ENCODE data around the gene UGT1A10.

Gene UGT1A10

GRCh38 chr2:233764264-233764663, 128.0 kb downstream of the UGT1A10 start:
- Histone ChIP-seq H3K9me3 (ENCODE audit: control insufficient read depth in 1 of 2, low read length in 2 of 2) (no peaks in the 10 kb centered on the region), H3K27me3 (ENCODE audit: low read depth, low read length) (no peaks in the 10 kb centered on the region), H3K27ac (ENCODE audit: low read length) (no peak overlapping the region), H3K4me3 (ENCODE audit: low read depth in 1 of 2, low read length in 2 of 2) (no peak overlapping the region), H3K36me3 (ENCODE audit: control insufficient read depth in 1 of 2, insufficient read depth in 2 of 2, low read length in 2 of 2) (no peaks in the 10 kb centered on the region), H3K4me1 (ENCODE audit: control insufficient read depth in 1 of 2, insufficient read depth in 2 of 2, low read length in 2 of 2) (peaks cover 0 to 3% of the 10 kb centered on the region in 2 donors)

DNA sequence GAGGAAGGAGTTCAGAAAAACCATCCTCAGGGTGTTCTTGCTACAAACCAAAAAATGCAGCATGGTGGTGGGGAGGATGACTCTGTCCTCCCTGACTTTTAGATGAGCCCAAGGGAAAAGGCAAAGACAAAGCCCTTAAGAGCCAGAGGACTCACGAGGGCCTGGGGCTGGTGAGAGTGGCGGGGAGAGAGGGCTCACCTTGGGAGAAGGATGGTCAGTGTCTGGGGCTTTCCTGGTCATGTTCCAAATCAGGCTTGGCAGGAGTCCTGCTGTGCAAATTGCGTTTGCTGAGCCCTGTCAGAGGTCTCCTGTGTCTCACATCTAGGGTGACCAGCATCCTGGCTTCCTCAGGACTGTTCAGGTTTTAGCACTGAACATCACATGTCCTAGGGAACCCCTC, 128.5 kb downstream of the UGT1A10 start:
- H3K27ac ChIP-seq (ENCODE audit: low read length) = no peak overlapping the region
- no peak overlapping the region for H3K4me3 ChIP-seq (ENCODE audit: low read depth in 1 of 2, low read length in 2 of 2)
- no peaks in the 10 kb centered on the region for H3K27me3 ChIP-seq (ENCODE audit: low read depth, low read length)

GRCh38 chr2:233766416-233766815, 130.2 kb downstream of the UGT1A10 start:
- Histone ChIP-seq H3K27ac (ENCODE audit: low read length) (no peak overlapping the region), H3K9me3 (ENCODE audit: control insufficient read depth in 1 of 2, low read length in 2 of 2) (no peaks in the 10 kb centered on the region), H3K4me3 (ENCODE audit: low read depth in 1 of 2, low read length in 2 of 2) (no peak overlapping the region), H3K4me1 (ENCODE audit: control insufficient read depth in 1 of 2, insufficient read depth in 2 of 2, low read length in 2 of 2) (no peaks in the 10 kb centered on the region), H3K27me3 (ENCODE audit: low read depth, low read length) (no peaks in the 10 kb centered on the region), H3K36me3 (ENCODE audit: control insufficient read depth in 1 of 2, insufficient read depth in 2 of 2, low read length in 2 of 2) (no peaks in the 10 kb centered on the region)

More for the DNA sequence above, 128.5 kb downstream of the UGT1A10 start:
- Histone ChIP-seq H3K4me1 (ENCODE audit: control insufficient read depth in 1 of 2, insufficient read depth in 2 of 2, low read length in 2 of 2) (peaks cover 0 to 3% of the 10 kb centered on the region in 2 donors), H3K9me3 (ENCODE audit: control insufficient read depth in 1 of 2, low read length in 2 of 2) (no peaks in the 10 kb centered on the region), H3K36me3 (ENCODE audit: control insufficient read depth in 1 of 2, insufficient read depth in 2 of 2, low read length in 2 of 2) (no peaks in the 10 kb centered on the region)

DNA sequence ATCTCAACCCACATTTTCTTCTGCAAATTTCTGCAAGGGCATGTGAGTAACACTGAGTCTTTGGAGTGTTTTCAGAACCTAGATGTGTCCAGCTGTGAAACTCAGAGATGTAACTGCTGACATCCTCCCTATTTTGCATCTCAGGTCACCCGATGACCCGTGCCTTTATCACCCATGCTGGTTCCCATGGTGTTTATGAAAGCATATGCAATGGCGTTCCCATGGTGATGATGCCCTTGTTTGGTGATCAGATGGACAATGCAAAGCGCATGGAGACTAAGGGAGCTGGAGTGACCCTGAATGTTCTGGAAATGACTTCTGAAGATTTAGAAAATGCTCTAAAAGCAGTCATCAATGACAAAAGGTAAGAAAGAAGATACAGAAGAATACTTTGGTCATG, 131.8 kb downstream of the UGT1A10 start:
- no peaks in the 10 kb centered on the region for H3K9me3 ChIP-seq (ENCODE audit: control insufficient read depth in 1 of 2, low read length in 2 of 2)
- no peak overlapping the region for H3K4me3 ChIP-seq (ENCODE audit: low read depth in 1 of 2, low read length in 2 of 2)
- H3K27ac ChIP-seq (ENCODE audit: low read length) = no peak overlapping the region
- no peaks in the 10 kb centered on the region for H3K4me1 ChIP-seq (ENCODE audit: control insufficient read depth in 1 of 2, insufficient read depth in 2 of 2, low read length in 2 of 2)
- no peaks in the 10 kb centered on the region for H3K36me3 ChIP-seq (ENCODE audit: control insufficient read depth in 1 of 2, insufficient read depth in 2 of 2, low read length in 2 of 2)
- no peaks in the 10 kb centered on the region for H3K27me3 ChIP-seq (ENCODE audit: low read depth, low read length)

- Histone ChIP-seq H3K9me3 (ENCODE audit: control insufficient read depth in 1 of 2, low read length in 2 of 2) (no peaks in the 10 kb centered on the region), H3K4me3 (ENCODE audit: low read depth in 1 of 2, low read length in 2 of 2) (no peak overlapping the region), H3K36me3 (ENCODE audit: control insufficient read depth in 1 of 2, insufficient read depth in 2 of 2, low read length in 2 of 2) (no peaks in the 10 kb centered on the region), H3K27ac (ENCODE audit: low read length) (no peak overlapping the region), H3K27me3 (ENCODE audit: low read depth, low read length) (no peaks in the 10 kb centered on the region), H3K4me1 (ENCODE audit: control insufficient read depth in 1 of 2, insufficient read depth in 2 of 2, low read length in 2 of 2) (no peaks in the 10 kb centered on the region)
These were observed 133.0 kb downstream of the UGT1A10 start for GRCh38 chr2:233769260-233769659.

DNA sequence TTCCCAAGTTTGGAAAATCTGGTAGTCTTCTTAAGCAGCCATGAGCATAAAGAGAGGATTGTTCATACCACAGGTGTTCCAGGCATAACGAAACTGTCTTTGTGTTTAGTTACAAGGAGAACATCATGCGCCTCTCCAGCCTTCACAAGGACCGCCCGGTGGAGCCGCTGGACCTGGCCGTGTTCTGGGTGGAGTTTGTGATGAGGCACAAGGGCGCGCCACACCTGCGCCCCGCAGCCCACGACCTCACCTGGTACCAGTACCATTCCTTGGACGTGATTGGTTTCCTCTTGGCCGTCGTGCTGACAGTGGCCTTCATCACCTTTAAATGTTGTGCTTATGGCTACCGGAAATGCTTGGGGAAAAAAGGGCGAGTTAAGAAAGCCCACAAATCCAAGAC, 135.9 kb downstream of the UGT1A10 start:
- H3K4me1 ChIP-seq (ENCODE audit: control insufficient read depth in 1 of 2, insufficient read depth in 2 of 2, low read length in 2 of 2) = no peaks in the 10 kb centered on the region
- H3K27ac ChIP-seq (ENCODE audit: low read length) = no peak overlapping the region

DNA sequence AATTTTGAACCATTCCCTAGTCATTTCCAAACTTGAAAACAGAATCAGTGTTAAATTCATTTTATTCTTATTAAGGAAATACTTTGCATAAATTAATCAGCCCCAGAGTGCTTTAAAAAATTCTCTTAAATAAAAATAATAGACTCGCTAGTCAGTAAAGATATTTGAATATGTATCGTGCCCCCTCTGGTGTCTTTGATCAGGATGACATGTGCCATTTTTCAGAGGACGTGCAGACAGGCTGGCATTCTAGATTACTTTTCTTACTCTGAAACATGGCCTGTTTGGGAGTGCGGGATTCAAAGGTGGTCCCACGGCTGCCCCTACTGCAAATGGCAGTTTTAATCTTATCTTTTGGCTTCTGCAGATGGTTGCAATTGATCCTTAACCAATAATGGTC, 136.3 kb downstream of the UGT1A10 start:
- Histone ChIP-seq H3K27ac (ENCODE audit: low read length) (no peak overlapping the region), H3K4me1 (ENCODE audit: control insufficient read depth in 1 of 2, insufficient read depth in 2 of 2, low read length in 2 of 2) (no peaks in the 10 kb centered on the region), H3K4me3 (ENCODE audit: low read depth in 1 of 2, low read length in 2 of 2) (no peak overlapping the region), H3K9me3 (ENCODE audit: control insufficient read depth in 1 of 2, low read length in 2 of 2) (peaks cover 0 to 7% of the 10 kb centered on the region in 2 donors), H3K36me3 (ENCODE audit: control insufficient read depth in 1 of 2, insufficient read depth in 2 of 2, low read length in 2 of 2) (no peaks in the 10 kb centered on the region), H3K27me3 (ENCODE audit: low read depth, low read length) (no peaks in the 10 kb centered on the region)

More for the DNA sequence above, 135.9 kb downstream of the UGT1A10 start:
- Histone ChIP-seq H3K36me3 (ENCODE audit: control insufficient read depth in 1 of 2, insufficient read depth in 2 of 2, low read length in 2 of 2) (no peaks in the 10 kb centered on the region), H3K27me3 (ENCODE audit: low read depth, low read length) (no peaks in the 10 kb centered on the region), H3K9me3 (ENCODE audit: control insufficient read depth in 1 of 2, low read length in 2 of 2) (peaks cover 0 to 5% of the 10 kb centered on the region in 2 donors), H3K4me3 (ENCODE audit: low read depth in 1 of 2, low read length in 2 of 2) (no peak overlapping the region)

DNA sequence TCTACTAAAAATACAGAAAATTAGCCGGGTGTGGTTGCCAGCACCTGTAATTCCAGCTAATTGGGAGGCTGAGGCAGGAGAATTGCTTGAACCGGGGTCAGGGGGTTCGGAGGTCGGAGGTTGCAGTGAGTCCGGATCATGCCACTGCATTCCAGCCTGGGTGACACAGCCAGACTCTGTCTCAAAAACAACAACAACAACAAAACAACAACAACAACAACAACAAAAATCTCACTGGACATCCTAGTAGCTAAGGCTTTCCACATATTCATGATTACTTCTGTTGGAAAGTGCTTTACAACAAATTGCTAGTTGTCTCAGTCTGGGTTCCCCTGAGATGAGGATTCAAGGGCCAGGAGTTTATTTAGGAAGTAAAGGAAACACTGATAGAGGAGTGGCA, 137.6 kb downstream of the UGT1A10 start:
- Histone ChIP-seq H3K4me3 (ENCODE audit: low read depth in 1 of 2, low read length in 2 of 2) (no peak overlapping the region), H3K27me3 (ENCODE audit: low read depth, low read length) (no peaks in the 10 kb centered on the region), H3K9me3 (ENCODE audit: control insufficient read depth in 1 of 2, low read length in 2 of 2) (peaks cover 0 to 7% of the 10 kb centered on the region in 2 donors), H3K27ac (ENCODE audit: low read length) (no peak overlapping the region), H3K36me3 (ENCODE audit: control insufficient read depth in 1 of 2, insufficient read depth in 2 of 2, low read length in 2 of 2) (no peaks in the 10 kb centered on the region), H3K4me1 (ENCODE audit: control insufficient read depth in 1 of 2, insufficient read depth in 2 of 2, low read length in 2 of 2) (no peaks in the 10 kb centered on the region)

DNA sequence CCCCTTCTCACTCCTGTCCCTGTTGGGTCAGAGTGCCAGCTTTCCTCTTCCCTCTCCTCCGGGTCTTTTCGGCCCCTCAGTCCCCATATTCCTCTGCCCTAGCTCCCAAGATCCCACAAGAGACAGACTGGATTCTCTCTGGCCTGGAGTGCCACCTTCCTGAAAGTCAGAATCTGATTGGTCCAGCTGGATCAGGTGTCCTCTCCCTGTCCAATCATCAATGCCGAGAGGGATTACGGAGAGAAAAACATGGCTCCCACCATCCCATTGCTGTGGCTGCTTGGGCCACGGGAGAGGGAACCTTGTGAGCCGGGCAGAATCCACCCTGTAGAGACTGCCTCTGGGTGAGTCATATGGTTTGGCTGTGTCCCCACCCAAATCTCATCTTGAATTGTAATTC, 139.2 kb downstream of the UGT1A10 start:
- Histone ChIP-seq H3K27me3 (ENCODE audit: low read depth, low read length) (no peaks in the 10 kb centered on the region), H3K27ac (ENCODE audit: low read length) (no peak overlapping the region), H3K9me3 (ENCODE audit: control insufficient read depth in 1 of 2, low read length in 2 of 2) (peaks cover 0 to 7% of the 10 kb centered on the region in 2 donors), H3K36me3 (ENCODE audit: control insufficient read depth in 1 of 2, insufficient read depth in 2 of 2, low read length in 2 of 2) (no peaks in the 10 kb centered on the region), H3K4me1 (ENCODE audit: control insufficient read depth in 1 of 2, insufficient read depth in 2 of 2, low read length in 2 of 2) (no peaks in the 10 kb centered on the region), H3K4me3 (ENCODE audit: low read depth in 1 of 2, low read length in 2 of 2) (no peak overlapping the region)

DNA sequence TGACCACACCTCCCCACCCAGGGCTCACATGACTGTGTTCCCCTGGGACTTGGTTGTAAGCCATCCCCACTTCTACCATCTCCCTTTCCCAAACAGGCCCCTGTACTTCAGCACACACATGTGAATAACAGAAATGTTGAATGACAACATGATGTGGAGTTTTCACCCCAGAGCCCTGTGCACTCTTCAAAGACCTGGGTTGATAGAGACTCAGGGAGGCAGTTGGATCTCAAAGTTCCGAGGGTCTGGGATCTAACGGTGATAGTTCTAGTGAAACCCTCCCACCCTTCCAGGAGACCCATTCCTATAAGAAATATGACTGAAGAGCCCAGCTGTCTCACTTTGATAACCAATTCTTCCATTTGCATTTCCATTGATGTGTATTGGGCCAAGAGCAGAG, 141.8 kb downstream of the UGT1A10 start, which contains the start of gene MROH2A:
MROH2A (plus strand) TSS at position 301 of the 400 bp plus-strand sequence. CDS start 1,029 bp downstream, outside the sequence.
- Histone ChIP-seq H3K4me3 (ENCODE audit: low read depth in 1 of 2, low read length in 2 of 2) (no peak within 1 kb of the TSS), H3K36me3 (ENCODE audit: control insufficient read depth in 1 of 2, insufficient read depth in 2 of 2, low read length in 2 of 2) (no peaks in the 10 kb centered on the region), H3K27ac (ENCODE audit: low read length) (no peak within 1 kb of the TSS), H3K27me3 (ENCODE audit: low read depth, low read length) (no peaks in the 10 kb centered on the region), H3K4me1 (ENCODE audit: control insufficient read depth in 1 of 2, insufficient read depth in 2 of 2, low read length in 2 of 2) (no peaks in the 10 kb centered on the region), H3K9me3 (ENCODE audit: control insufficient read depth in 1 of 2, low read length in 2 of 2) (peaks cover 0 to 7% of the 10 kb centered on the region in 2 donors)

DNA sequence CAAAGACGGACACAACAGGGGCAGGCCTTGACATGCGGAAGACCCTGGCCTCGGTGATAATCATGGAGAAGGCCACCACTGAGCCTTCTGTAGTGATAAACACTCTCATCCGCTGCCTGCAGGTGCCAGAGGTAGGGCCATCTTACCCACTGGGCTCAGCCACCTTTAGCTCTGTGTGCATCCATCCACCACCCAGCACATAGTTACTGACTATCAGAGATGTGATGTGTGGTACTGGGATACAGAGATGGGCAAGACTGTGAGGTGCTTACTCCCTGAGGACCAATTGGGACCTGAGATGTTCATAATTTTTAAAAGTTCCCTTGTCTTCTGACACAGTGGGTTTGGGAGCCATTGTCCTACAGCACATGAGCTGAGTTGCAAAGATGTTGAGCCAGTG, 143.5 kb downstream of the UGT1A10 start:
- Histone ChIP-seq H3K9me3 (ENCODE audit: control insufficient read depth in 1 of 2, low read length in 2 of 2) (peaks cover 0 to 7% of the 10 kb centered on the region in 2 donors), H3K4me3 (ENCODE audit: low read depth in 1 of 2, low read length in 2 of 2) (no peak overlapping the region), H3K36me3 (ENCODE audit: control insufficient read depth in 1 of 2, insufficient read depth in 2 of 2, low read length in 2 of 2) (no peaks in the 10 kb centered on the region), H3K27me3 (ENCODE audit: low read depth, low read length) (no peaks in the 10 kb centered on the region), H3K27ac (ENCODE audit: low read length) (no peak overlapping the region), H3K4me1 (ENCODE audit: control insufficient read depth in 1 of 2, insufficient read depth in 2 of 2, low read length in 2 of 2) (no peaks in the 10 kb centered on the region)

DNA sequence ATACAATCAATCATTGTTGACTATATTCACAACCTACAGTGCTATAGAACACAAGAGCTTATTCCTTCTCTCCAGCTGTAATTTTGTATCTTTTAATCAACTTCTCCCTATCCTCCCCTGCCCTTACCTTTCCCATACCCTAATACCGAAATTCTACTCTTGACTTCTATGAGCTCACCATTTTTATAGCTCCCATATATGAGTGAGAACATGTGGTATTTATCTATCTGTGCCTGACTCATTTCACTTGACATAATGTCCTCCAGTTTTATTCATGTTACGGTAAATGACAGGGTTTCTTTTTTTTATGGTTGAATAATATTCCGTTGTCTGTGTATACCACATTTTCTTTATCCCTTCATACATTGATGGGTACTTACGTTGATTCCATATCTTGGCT, 144.5 kb downstream of the UGT1A10 start:
- Histone ChIP-seq H3K9me3 (ENCODE audit: control insufficient read depth in 1 of 2, low read length in 2 of 2) (peaks cover 0 to 7% of the 10 kb centered on the region in 2 donors), H3K4me1 (ENCODE audit: control insufficient read depth in 1 of 2, insufficient read depth in 2 of 2, low read length in 2 of 2) (no peaks in the 10 kb centered on the region), H3K27me3 (ENCODE audit: low read depth, low read length) (no peaks in the 10 kb centered on the region), H3K27ac (ENCODE audit: low read length) (no peak overlapping the region), H3K36me3 (ENCODE audit: control insufficient read depth in 1 of 2, insufficient read depth in 2 of 2, low read length in 2 of 2) (no peaks in the 10 kb centered on the region), H3K4me3 (ENCODE audit: low read depth in 1 of 2, low read length in 2 of 2) (no peak overlapping the region)

Data from muscle layer of duodenum (tissue), 2 donors.